Left colon (tissue), 2 donors: Measurements from ENCODE around the gene IFT27. TPM values are rescaled to one million over a fixed set of nuclear protein-coding genes. Genes with fewer than 3 reads are reported as not detected.

Experiments
- ATAC-seq: fragments of 200-7000 bp; cut with Tn5 transposase; one replicate; pipeline ENCODE4 v1.9.1; 2020; ENCODE audit warnings: mild to moderate bottlenecking, moderate library complexity
- DNase-seq, 2 donors: peaks; one replicate each; pipeline ENCODE4 v3.0.0-alpha.2; 2020
- intact Hi-C, 2 donors: fragments of 100-400 bp; cut with DNase I in 1 of 2; cut with micrococcal nuclease in 1 of 2; formaldehyde crosslinking; loops; one replicate each; pipeline versions ENCODE4 v1.11.2 to v1.14.0; 2022; cut with DNase I, micrococcal nuclease
- total RNA-seq, 2 donors: library from RNA; stranded (reverse); fragmentation: NEBNext Ultra II Directional; extraction: Animal tissue kit (Norgen Biotek cat#: 25700); gene quantifications; one replicate each; pipeline ENCODE4 v1.2.1, GENCODE V29; 2021
- donor health status: DM: no; HTN: no; CAD: no.
- donor health status: DM: yes; HTN: yes; CAD: no.

IFT27 gene
- total RNA-seq, 2 donors from 2014 or later, result 26.5 to 30.1 TPM

DNA sequence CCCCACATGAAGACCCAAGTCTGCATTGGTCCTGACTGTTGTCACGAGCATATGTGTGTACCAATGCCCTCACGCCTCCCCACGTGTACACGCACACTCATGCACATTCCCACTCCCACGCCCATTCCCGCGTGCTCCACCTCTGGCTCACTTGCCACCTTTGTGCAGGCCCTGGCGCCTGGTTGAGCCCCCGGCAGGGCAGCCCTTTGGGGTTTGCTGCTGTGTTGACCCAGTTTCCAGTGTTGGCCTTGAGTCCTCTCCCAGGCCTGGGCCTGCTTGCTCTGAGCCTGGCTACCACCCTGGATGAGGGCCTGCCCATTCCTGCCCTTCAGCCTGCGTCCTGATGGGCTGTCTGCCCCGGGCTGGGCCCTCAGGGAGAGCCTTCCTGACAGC lies 22.8 kb upstream of the IFT27 start:
- DNase-seq (no peak), ATAC-seq (no peak)
- intact Hi-C loops, result no loop called here

DNA sequence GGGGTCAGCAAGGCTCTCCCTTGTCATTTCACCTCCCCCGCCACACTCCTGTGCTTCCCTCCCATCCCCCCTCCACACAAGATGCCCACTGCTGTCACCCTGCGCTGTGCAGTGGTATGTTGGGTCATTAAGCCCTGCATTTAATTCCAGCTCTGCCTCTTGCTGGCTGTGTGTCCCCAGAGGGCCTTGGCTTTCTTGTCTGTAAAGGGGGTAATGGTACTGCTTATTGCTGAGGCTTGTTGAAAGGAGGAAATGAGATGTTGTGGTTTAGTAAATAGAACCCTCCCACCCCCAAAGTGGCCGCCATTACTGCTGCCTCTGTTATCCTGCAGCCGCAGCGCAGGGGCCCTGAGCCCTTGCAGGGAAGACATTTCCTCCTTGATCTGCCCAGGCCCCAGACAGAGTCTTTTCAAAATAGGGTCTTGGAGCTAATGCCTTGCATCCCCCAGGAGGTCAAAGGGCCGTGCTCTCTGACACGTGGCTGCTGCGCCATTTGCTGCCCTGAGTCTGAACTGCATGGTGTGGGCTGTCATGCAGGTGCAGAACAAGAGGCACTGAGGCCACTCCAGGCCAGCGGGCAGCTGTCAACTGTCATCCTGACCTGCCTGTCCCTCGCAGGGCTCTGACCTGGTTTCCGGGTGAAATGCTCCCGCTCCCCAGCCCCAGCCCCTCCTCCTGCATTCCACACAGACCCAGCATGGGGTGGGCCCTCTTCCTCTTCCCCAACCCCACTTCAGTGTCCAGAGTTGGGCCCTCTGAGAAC lies 22.2 kb upstream of the IFT27 start:
- intact Hi-C loops, result no loop called here
- no peak for ATAC-seq
- DNase-seq, result no peak

DNA sequence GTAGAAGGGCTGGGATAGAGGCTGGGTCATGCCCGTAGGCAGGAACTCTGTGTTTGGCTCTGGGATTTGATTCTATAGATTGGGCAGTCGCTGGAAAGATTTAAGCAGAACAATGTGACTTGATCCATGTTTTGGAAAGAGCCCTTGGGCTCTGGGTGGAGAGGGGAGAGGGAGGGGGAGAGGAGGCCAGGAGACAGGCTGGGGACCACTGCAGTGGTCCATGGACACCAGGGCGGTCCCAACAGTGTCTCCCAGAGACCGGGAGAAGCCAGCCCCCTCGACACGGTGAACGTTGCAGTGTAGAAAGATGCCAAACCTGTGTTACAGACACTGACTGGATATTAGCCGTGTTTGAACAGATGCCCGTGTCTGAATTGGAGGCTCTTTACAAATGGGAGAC lies 21.5 kb upstream of the IFT27 start:
- DNase-seq, result no peak
- intact Hi-C loops, result no loop called here
- ATAC-seq, result no peak

DNA sequence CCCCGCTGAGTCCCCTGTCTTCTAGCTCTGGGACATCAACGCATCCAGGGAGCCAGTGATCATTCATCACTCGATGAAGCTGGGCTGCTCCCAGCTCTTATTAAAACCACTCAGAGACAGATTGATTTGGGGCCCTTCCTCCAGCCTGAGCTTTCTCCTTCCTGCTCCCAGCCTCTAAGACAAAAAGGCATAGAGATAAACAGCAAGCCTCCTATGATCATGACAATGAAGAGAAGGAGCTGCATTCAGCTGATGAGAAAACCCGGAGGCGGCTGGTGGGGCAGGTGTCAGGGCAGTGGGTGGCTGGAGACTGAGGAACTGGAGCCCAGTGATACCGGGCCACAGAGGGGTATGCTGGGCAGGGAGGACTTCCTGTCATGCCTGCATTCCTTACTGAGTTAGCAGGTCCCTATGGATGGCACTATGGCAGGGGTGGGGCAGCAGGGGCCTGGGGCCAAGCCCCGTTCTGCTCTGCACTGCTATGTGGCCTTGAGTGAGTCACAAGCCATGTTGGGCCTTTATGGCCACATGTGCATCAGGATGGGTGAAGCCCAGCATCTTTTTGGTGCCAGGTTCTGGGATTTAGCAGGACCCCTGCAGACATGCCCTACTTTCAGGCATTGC lies 20.7 kb upstream of the IFT27 start:
- intact Hi-C loops, result no loop called here
- DNase-seq (no peak), ATAC-seq (no peak)

DNA sequence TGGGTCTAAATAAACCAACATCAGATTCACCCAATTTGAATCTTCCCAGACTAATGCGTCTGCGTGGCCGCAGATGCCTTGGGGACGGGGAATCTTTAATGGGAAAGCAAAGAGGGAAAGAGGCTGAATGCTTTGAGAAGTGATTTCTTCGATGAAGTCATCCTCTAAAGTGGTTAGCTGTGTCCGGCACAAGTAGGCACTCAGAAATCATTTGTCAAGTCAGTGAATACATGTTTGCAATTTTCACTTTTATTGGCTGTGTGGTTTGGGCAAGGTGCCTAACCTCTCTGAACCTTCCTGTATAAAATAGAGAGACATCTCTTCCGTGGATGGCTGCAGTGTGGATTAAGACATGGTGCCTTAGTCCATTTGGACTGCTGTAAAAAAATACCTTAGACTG lies 19.7 kb upstream of the IFT27 start:
- intact Hi-C loops, result no loop called here
- ATAC-seq, result no peak

DNA sequence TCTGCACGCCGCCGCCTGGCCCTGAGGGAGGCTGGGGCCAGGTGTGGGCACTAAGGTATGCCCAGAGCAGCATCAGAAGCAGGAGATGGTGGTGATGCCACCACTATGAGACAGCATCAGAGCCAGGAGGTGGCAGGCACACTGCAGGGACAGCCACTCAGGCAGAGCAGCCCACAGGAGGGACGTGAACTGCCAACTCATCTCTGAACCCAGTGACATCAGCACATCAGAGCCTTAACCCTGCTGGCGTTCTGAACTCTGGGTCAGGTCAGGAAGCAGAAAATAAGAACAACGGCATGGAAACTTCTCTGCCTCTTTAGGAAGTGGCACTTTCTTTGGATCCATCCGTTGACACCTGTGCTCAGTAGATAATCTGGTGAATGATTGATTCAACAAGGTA lies 14.7 kb upstream of the IFT27 start:
- no peak for DNase-seq
- ATAC-seq, result no peak
- intact Hi-C loops, result no loop called here

More for the DNA sequence above, 19.7 kb upstream of the IFT27 start:
- no peak for DNase-seq

DNA sequence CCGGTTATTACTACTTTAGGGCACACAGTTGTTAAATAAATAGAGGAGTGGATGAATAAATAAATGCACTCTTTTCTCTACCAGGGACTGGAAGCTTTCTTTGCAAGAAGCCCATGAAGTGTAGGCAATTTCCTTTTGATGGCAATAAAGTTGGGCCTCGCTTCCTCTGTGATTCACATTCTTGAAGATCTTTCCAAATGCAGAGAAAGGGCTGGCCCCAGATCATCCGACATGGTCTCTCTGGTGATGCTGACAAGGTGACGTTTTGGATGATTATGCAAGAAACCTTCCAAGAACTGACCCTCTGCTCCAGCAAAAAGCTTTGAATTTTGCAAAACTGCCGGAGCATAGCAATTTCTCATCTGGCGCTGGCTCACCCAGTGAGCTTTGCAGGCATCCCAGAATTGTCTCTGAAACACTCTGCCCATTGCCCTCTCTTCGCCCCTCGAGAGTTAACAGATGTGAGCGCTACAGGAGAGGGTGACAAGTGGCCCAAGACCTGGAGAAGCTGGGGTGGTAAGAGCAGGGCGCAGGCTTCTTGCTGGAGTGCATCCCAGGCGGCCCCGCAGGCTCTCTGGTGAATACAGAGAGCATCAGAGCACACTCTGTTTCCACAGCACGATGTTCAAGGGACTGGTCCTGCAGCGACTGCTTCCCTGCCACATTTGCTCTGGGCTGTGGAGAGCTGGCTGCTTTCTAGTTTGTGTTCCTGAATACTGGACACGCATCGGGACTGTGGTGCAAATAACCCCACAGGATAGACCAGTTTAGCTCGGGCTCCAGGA lies 11.5 kb upstream of the IFT27 start:
- no peak for DNase-seq
- intact Hi-C loops, result loop anchor here in 1 of 2 donors (10.0 kb wide), 1 partner anchor 67 kb away; no protein-coding TSS in a partner anchor
- ATAC-seq, result no peak

DNA sequence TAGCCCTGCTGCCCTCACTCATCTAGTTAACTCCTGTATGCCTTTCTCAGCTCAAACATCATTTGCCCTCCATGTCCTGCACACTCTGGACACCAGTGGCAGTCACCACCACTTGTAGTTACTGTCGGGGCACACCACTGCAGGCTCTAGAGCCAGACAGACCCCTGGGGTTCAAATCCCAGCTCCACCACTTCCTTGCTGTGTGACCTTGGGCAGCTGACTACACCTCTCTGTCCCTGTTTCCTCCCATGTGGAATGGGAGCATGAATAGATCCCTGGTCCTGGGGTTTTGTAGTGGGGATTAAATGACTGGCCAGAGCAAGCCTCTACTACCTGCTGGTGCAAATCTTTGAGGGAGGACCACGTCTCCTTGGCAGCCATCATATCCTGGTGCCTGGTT lies 7.8 kb upstream of the IFT27 start:
- intact Hi-C loops, result loop anchor here in 1 of 2 donors (5.0 to 10.0 kb wide), 2 partner anchors 71 to 194 kb away; no protein-coding TSS in a partner anchor
- ATAC-seq, result no peak

DNA sequence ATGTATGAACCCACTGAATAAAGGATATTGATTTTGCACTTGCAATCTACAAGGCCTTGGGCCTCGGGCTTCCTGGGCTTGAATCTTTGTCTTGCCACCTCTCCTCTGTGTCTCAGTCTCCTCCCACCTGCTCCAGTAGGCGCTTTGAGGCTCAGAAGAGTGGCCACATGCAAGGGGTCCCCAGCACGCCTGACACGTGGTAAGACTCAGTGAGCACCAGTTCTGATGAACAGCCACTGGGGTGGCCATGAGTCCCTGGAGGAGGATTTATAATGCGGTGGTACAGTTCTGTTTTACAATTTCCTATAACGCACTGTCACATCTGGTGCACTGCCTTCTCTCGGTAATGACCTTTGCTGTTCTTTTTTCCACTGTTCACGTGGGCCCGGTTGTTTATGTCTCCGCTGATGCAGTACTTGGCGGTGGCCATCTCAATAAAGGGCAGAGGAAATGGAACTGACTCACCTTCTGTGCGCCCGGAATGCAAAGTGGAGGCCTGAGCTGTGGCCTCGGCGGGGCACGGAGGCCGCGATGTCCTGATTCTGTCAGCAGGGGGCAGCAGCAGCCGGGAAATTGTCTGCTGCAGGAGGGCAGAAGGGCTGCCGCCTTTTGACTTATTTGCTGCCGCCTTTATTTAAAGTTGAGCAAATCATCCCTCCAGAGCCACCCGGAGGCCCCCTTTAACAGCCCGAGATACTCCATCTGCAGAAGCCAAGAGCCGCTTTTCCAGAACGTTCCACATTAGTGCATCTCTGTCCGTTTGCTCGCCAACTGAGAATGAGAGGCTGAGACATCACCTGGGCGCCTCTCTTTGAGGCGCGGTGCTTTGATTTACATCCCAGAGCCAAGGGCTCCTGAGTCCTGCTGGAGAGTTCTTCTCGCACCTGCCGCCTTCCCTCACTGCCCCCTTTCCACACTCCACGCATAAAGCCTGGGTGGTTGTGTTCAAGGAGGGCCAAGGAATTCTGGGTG lies 6.0 kb upstream of the IFT27 start:
- intact Hi-C loops, result loop anchor here in 1 of 2 donors (5.0 to 10.0 kb wide), 2 partner anchors 73 to 195 kb away; no protein-coding TSS in a partner anchor
- peak; percentile 97 for ATAC-seq

More for the DNA sequence above, 7.8 kb upstream of the IFT27 start:
- no peak for DNase-seq

DNA sequence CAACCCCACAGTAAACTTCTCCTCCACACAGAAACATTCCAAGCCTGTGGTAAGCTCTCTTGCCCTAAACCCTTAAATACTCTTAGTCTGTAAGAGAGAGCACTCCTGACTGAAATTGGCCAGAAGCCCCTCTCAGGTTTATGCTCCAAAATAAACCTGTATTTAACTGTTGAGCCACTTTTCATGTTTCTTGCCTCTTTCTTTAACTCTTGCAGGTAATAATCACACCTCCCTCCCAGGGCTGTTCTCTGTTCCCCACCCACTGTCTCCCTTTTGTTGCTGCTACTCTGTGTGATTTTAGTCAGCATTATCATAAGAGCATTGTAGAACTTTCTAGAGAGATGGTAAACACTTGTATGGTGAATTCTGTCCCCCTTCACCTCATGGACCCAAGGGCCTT lies 2.1 kb upstream of the IFT27 start:
- no peak for ATAC-seq
- DNase-seq, result no peak
- intact Hi-C loops, result no loop called here

More for the DNA sequence above, 6.0 kb upstream of the IFT27 start:
- peak; percentile 76 to 82 for DNase-seq

DNA sequence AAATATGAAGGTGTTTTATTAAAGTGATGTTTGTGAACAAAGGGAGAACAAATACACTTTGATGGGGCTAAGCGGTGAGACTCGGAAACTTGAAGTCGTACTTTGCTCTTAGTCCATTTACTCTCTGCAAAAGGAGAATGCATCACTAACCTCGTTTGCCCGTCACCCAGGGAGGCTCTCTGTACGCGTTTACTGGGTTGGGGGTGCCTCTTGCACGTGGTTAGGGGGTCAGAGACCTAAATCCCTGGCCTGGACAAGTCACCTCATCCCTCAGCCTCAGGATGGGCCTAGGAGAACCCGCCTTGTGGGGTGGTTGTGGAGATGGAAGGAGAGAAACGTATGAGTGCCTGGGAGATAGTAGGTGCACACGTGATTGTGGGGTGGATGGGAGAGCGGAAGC lies 803 bp upstream of the IFT27 start:
- ATAC-seq, result no peak
- no peak for DNase-seq
- intact Hi-C loops, result no loop called here

DNA sequence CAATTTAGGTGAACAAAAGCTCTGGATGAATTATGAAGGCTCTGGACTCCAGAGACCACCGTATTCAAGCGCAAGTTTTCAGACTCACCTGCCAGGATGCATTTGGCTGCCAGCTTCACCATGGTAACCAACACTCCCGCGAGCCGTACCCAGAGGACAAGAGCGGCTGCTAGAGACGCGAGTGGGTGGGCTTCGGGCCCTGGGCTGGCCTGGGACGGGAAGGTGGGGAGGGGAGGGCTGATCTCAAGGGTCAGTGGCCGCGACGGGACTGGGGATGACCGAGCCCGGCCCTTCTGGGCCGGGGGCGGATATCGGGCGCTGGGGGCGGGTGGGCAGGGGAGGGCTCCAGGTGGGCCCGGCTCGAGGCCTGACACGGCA lies 344 bp downstream of the IFT27 start:
- ATAC-seq, result peak; percentile 13
- peak; percentile 46 to 56 for DNase-seq
- intact Hi-C loops, result no loop called here

DNA sequence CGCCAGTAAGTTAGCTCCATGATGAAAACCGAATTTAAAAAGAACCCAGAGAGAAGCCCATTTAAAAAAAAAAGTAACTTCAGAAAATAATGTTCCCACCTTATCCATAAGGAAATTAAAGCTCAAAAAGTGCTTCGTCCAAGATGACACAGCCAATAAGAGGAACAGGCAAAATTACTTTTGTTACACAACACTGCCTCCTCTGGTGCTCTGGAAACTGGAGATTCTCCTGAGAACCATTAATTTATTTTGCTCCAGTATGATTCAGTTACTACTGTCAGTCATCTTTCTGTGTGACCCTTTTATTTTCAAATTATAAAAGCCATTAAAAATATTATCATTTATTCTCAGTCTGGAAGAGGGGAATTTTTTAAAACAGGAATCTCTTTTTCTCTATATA lies 2.0 kb downstream of the IFT27 start:
- intact Hi-C loops, result no loop called here
- ATAC-seq (no peak), DNase-seq (no peak)

DNA sequence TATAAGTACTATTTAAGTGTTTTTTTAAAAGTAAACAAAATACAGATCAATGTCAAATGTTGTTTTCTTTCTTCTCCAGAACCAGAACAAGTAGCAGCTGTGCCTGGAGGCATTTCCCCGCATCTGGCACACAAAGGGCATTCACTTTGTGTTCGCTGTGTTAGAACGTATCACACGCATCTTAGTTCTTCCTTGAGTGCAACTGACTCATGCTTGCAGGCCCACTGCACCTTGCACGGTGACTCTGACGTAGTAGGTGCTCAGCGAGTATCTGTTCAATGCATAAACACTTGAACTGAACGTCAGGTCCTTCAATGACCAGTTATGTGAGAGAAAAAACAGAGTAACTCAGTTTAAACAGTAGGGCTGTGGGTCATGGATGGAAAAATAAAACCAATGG lies 3.5 kb downstream of the IFT27 start:
- no peak for DNase-seq
- intact Hi-C loops, result no loop called here
- no peak for ATAC-seq

DNA sequence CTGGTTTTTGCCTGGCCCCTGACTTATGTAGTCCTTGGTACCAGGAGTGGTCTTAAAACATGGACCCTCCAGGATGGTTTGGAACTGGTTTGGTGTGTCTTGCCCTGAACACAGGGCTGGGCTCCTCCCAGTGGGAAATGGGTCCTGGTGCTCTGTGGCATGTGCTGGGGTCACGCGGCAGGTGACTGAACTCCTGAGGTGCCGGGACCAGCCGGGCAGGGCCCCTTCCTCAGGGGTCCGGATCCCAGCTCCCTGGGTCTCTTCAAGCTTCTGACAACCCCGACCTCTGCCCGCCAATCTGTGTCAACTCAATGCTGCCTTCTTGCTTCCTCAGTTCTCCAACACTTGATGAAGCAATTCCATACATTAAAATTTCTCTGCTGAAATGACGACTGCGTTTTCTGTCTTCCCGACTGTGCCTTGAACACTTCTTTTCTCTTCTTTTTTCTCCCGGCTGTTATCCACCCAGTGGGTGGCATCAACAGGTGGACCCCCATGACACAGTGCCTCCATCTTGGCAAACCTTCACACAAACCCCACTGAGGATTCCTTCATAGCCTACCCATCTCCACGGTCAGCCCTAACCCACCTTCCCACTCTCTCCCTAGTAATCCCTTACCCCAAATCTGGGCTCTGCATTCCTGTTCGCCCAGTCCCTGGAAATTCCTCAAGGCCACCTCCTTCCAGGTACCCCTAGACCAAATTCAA lies 4.4 kb downstream of the IFT27 start:
- intact Hi-C loops, result no loop called here
- DNase-seq (no peak), ATAC-seq (no peak)

DNA sequence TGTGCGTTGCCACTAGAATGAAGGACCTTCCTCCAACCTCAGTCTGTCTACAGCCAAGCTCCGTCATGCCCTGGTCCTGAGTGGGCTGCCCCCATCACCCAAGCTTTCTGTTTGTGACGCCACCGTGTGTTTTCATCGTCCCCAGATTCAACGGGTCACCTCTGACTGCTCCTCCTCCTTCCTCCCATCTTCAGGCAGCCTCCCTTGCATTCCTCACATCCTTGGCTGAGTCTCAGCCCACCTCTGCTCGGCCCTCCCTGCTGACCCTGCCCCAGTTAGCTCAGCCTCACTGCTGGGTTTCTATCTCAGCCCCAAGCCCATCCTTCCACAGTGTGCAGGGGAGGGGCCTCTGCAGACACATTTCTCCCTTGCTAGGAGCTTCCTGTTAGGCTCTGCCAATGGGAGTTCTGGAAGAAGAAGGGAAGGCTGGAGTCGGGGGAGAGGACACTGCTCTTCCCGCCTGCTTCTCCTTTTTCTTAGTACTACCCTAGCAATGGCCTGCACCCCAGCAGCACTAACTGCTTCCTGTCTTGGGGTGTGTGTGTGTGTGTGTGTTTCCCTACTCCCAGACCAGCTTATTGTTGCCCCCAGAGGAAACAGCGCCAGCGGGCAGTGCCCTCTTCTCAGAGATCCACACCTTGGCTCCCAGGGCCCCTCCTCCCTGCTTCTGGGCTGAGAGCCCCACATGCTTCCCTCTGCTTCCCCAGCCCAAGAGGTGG lies 5.2 kb downstream of the IFT27 start:
- ATAC-seq (no peak), DNase-seq (no peak)
- intact Hi-C loops, result no loop called here
